ENCODE results near the gene ITPRID1.

Gene ITPRID1

GRCh38 chr7:31705377-31705776 lies 191.5 kb downstream of the ITPRID1 start:
- no peak for DNase-seq

- no peak for DNase-seq
Observed at GRCh38 chr7:31707089-31707488, 193.2 kb downstream of the ITPRID1 start.
